ENCODE data around the gene FAM171A1.

FAM171A1 gene

DNA sequence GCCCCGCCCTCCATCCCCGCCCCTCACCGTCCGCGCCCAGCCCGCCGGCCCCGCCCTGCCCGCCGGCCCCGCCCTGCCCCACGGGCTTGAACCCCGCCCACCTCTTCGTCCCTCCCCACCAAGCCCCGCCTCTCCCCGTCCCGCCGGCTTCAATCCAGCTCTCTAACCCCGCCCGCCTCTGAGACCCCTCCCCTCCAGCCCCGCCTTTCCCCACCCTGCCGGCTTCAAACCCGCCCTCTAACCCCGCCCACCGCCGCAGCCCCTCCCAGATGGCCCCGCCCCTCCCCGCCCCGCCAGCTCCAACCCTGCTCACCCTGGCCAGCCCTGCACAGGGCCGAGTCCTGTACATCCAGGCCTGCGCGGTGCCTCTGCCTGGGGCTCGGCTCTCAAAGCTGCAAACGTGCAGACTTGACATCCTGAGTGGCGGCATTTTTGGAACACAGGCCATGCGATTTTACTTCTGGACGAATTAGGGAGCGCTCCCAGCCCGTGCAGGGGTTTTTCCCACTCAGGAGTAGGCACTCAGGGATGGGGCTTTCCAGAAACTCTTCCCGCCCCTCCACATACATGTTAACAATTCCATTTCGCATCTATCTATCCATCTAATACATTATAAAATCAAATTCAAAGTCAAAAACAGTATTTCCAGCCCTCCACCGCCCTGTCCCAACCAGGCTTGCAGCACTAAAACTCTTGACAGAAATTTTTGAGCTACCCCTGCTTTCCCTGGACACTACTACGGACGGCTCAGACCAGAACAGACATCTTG is 202.1 kb downstream of the FAM171A1 start:
- peak; percentile 96 for DNase-seq (ENCODE audit: low read depth)

DNA sequence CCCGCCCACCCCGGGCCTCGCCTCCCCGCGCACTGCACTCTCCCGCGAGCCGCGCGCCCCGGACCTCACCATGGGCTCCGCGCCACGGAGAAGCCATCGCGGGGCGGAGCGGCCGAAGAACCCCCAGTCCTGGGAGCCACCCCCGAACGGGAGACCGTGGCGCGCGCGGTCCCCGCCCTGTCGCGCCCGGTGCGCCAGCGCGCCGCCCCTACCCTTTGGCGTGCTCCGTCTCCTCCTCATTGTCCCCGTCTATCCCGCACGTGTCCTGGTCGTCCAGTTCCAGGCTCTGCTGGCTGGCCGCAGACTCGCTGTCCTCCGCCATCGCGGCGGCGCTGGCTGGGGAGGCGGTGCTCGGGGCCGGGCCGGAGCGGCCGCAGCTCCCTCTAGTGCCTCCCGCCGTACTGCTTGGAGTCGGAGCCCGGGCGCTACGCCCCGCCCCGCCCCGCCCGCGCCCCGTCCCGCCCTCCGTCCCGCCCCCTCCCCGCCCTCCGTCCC is 202.8 kb downstream of the FAM171A1 start, which contains the start of gene NMT2:
Gene NMT2 (minus strand): TSS at position 403 of the 495 bp plus-strand sequence. CDS start 81 bp downstream, at position 322.
- DNase-seq (ENCODE audit: low read depth), result no peak

DNA sequence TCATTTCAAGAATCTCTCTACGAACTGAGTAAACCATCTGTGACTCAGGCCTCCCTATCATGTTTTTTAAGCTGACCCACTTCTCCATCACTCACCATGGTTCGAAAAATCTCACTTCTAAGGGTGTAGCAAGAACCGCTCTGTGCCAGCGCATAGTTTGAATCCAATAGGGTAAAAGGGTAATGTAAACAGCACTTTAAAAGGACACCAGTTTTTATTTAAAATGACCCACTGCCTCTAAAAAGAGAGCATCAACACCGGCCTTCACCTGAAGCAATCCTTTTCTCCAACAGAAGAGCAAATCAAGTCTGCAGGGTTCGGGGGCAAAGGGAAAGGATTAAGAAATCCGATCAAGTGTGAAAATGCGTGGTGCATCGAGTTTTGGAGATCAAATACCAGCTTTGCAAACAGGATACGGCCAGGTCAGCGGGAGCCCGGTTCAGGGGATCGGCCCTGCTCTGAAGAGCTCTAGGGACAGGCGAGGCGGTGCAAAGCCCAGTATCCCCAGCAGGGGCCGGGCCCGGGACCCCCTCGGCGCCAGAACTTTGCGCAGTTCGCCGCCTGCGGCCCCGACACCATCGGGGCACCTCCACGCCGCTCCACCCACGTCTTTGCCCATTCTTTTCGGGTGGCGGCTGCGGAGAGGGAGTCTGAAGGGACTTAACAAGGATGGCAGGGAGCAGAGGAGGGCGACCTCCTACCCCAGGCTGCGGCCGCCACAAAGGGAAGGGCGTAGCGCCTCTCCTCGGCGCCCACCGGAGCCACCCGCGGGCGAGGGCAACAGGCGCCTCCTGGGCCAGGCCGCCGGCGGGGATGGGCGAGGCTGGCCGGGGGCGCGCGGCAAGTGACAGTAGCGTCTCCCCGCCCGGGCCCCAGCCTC is 203.4 kb downstream of the FAM171A1 start:
- peak; percentile 20 for DNase-seq (ENCODE audit: low read depth)

DNA sequence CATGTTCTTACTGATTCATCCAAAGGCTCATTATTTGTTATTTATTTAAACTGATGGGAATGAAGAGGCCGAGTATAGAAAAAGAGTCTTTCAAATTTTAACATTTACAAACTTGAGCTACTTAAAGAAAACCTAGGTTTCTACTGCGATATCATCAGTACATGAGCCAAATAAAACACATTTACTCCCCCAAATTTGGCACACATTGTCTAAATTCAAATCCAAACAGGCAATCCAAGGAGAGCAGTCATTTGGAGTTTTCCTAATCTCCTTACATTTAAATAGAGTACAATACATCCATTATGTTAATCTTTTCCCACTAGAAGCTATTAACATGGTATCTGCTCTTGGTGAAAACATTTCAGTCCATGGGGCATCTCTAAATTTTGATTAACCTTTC is 204.8 kb downstream of the FAM171A1 start:
- DNase-seq (ENCODE audit: low read depth), result no peak

DNA sequence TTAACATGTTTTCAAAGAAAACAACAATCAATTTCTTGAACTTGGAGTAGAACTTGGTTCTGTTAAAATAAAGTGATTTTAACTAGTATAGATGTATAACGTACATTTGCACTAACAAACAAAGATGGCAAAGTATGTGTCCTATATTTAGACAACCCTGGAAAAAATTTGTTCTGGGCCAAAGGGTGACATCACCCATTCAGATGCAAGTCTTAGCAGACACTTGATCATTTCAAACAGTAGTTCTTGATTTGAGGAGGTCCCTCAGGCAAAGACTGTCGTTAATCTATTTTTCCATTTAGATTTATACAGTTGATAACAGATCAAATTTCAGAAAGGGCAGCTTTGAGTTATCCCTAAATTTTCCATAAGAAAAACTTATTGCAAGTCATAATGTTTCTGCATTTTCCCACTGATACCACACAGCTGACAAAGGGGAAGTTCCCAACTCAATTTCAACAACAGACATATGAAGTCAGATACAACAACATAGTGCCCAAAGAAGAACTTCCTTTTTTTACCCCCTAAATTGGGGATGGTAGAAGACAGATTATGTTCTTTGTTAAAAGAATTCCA is 207.7 kb downstream of the FAM171A1 start:
- DNase-seq (ENCODE audit: low read depth), result no peak
